Posterior vena cava (tissue), 2 donors: Measurements from ENCODE around the gene ABCB9. TPM values are rescaled to one million over a fixed set of nuclear protein-coding genes. Genes with fewer than 3 reads are reported as not detected.
"Not testable (repeated sequence)": the region's sequence is repeated elsewhere in the genome, so short reads cannot be mapped to it uniquely, and the experiment has no call there.

ENCODE experiments used
- DNase-seq: peaks from one replicate; pipeline ENCODE4 v3.0.0-alpha.2; 2020; ENCODE audit warnings: low spot score
- intact Hi-C, 2 donors: fragments of 100-400 bp; cut with DNase I; formaldehyde crosslinking; loops; one replicate each; pipeline versions ENCODE4 v1.14.1 to v1.14.2; 2022 to 2023
- total RNA-seq, 2 donors: library from RNA; stranded (reverse); fragmentation: NEBNext Ultra II Directional; extraction: Animal tissue kit (Norgen Biotek cat#: 25700); gene quantifications; one replicate each; pipeline ENCODE4 v1.2.1, GENCODE V29; 2021
- donor health status: DM: yes; HTN: yes; CAD: no.
- donor health status: DM: yes; HTN: yes; CAD: no.

Gene ABCB9
- total RNA-seq, 2 donors from 2014 or later: 3.4 to 5.3 TPM

DNA sequence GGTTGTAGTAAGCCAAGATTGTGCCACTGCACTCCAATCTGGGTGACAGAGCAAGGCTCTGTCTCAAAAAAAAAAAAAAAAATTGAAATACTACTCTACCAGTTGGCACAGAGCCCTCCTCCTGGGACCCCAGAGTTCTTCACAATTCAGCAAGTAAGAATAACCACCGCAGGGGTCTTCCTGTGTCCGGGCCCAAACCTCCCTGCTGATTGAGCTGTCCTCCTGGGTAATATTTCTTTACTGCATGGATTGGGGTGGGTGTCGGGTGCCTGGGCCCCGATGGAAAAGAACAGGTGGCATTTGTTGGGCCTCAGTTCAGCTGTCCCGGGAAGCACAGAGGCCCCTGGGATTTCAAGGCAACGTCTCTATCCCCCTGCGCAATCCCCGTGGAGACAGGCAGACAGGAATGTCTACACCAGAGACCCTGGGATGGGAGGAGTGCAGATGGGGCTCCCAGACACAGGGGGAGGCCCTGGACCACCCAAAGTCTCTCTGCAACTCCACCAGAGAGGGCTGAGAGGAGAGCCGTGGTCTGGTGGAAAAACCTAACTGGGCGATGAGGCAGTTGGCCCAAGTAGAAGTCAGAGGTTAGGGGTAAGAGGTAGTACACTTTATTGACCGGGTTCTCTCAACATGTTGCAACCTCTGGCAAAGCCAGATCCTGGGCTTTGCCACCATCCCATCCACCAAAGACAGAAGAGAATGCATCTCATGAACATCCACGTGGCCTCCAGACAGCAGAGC is 37.7 kb downstream of the ABCB9 start:
- intact Hi-C loops: no loop called here
- no peak for DNase-seq

DNA sequence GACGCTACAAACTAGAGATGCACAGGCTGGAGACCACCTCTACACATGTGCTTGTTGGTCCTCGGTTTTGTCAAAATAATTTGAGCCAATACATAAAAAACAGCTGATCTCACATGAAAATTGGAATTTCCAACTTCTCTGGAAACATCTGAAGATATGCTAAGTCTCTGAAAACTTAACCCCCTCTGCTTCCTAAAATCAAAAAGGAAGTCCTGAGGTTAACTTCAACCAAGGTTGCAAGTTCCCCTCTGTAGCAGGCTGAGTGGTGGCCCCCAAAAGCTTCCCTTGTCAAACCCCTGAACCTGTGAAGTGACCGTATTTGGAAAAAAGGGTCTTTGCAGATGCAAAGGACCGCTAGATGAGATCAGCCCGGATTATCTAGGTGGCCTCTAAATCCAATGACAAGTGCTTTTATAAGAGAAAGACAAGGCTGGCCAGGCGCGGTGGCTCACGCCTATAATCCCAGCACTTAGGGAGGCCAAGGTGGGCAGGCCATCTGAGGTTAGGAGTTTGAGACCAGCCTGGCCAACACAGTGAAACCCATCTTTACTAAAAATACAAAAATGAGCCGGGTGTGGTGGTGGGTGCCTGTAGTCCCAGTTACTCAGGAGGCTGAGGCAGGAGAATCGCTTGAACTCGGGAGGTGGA is 38.4 kb downstream of the ABCB9 start:
- intact Hi-C loops: no loop called here
- no peak for DNase-seq

DNA sequence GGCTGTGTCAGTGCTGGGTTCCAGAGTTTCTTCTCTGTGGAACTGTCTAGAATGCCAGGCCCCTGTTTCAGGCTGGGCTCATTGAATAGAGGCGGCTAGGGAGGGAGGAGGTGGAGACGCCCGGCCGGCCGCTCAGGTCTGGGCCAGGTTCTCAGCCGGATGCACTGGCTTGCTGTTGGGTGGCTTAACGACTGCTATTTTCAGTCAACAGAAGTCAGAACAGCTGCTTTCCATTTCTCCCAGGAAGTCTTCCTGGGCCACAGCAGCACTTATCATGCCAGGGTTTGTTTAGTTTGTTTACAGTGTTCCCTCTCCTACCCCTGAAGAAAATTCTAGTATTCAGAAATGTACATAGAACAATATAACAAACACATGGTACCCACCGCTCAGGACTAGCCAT is 44.3 kb downstream of the ABCB9 start:
- intact Hi-C loops: no loop called here

DNA sequence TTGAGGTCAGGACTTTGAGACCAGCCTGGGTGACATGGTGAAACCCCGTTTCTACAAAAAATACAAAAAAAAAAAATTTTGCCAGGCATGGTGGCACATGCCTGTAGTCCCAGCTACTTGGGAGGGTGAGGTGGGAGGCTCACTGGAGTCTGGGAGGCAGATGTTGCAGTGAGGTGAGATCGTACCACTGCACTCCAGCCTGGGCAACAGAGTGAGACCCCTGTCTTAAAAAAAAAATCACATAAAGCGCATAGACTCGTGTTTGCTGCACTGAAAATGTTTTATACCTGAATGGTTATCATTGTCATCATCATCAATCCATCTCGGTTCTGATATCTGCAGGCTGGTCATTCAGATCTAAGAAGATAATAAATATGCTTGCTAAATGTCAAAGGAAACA is 45.6 kb downstream of the ABCB9 start:
- intact Hi-C loops: no loop called here
- DNase-seq: no peak

More for the DNA sequence above, 44.3 kb downstream of the ABCB9 start:
- no peak for DNase-seq

DNA sequence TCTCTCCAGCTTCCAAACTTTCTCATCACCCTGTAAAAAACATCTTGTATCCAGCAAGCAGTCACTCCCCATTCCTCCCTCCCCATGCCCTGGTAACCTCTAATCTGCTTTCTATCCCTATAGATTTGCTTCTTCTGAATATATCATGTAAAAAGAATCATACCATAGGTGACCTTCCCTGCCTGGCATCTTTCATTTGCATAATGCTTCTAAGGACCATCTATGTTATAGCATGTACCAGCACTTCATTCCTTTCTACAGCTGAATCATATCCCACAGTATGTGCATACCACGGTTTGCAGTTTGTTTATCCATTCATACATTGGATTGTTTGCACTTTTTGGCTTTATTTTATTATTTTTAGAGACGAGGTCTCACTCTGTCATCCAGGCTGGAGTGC is 47.4 kb downstream of the ABCB9 start:
- intact Hi-C loops: no loop called here

DNA sequence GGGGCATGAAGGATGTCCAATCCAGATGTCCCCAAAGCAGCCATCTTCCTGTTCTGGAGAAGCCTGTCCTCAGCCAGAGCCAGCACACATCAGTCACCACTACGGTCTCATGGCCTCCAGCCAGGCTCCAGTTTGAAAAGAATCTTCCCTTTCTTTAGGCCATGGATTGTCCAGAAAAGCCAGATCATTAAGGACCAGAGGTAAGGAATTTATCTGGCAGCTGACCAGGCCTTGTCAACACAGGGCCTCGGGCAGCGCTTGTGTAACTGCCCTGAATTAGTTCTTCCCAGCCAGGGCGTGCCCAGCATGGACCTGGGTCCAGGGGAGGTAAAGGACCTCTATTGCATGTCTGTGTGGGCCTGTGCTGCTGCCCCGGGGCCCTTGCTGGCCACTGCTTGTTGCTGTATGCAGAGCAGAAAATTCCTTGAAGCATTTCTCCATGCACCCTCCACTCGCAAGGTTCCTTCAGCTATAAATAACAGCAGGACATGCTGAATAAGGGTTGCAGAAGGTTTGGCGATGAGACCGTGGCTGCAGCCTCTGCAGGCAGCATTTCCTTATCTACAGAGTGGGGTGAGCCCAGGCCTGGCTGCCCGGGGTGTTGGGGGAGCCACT is 48.6 kb downstream of the ABCB9 start:
- no peak for DNase-seq
- intact Hi-C loops: no loop called here

More for the DNA sequence above, 47.4 kb downstream of the ABCB9 start:
- no peak for DNase-seq

DNA sequence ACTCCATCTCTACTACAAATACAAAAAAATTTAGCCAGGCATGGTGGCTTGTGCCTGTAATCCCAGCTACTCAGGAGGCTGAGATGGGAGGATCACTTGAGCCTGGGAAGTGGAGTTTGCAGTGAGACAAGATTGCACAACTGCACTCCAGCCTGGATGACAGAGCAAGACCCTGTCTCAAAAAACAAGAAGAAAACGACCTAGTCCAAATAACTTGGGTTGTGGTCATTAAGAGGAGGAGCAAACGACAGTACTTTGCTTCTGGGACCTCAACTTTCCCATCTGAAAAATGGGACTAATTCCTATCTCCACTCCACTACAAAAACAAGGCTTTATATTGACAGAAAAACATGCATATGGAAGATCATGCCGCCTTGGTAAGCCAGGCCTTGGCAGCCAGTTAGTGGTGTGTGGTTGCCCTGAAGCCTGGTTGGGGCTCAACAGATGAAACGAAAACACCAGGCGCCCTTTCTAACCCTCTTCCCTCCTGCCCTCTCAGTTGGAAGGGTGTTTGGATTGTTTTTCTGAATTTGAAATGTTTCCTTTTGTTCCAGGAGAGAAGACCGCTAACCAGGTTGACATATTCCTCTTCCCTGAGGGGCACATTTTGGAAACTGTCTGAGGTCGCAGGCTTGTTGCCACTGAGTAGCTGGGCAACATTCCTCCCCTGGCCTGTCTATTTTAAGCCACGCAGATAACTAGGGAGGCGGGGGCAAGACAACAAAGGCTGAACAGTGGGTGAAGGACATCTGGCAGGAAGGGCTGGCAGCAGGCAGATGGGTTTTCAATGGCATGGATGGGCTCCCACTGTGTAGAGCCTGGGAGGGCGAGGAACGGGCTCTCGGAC is 56.6 kb downstream of the ABCB9 start:
- peak; percentile 26 for DNase-seq
- intact Hi-C loops: no loop called here

- intact Hi-C loops: no loop called here
- DNase-seq: peak; percentile 26
Measured at GRCh38 chr12:122908915-122909314, 57.3 kb downstream of the ABCB9 start.

GRCh38 chr12:122905258-122905657 is 61.0 kb downstream of the ABCB9 start:
- intact Hi-C loops: not testable (repeated sequence)
- peak; percentile 19 for DNase-seq

GRCh38 chr12:122903693-122904034 is 62.6 kb downstream of the ABCB9 start:
- DNase-seq: peak; percentile 50
- intact Hi-C loops: no loop called here

DNA sequence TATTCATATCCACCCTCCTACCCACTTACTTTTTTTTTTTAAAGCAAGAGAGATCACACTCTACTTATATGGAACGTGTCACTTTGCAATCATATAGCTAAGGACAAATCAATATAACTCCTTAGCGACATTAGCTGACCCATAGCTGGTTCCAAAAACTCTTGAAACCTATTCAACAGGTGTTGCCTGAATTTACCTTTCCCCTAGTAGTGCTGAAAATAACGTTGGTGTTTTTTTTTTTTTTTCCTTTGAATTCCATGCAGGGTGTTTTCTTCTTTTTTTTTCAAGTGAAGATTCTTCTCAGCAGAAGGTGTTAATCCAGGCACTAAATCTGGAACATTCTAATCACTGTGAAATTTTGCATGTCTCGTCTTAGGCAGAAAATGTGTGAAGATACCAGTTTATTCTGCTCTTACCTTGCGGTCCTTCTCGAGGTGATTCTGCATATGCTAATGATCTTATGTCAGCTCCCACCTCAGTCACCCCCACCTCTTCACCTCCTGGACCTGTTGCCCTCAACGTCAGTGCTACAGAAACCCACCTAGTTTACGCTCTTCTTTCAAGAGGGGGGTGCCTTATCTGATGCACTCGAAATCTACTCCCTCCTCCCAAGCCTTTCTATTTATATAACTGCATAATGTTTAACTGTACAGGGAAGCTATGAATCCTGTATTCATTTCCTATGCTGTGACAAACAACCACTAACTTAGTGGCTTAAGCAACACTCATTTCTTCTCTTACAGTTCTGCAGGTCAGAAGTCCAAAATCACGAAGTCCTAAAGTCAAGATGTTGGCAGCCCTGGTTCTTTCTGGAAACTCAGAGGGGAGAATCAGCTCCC is 63.2 kb downstream of the ABCB9 start:
- no peak for DNase-seq
- intact Hi-C loops: no loop called here

DNA sequence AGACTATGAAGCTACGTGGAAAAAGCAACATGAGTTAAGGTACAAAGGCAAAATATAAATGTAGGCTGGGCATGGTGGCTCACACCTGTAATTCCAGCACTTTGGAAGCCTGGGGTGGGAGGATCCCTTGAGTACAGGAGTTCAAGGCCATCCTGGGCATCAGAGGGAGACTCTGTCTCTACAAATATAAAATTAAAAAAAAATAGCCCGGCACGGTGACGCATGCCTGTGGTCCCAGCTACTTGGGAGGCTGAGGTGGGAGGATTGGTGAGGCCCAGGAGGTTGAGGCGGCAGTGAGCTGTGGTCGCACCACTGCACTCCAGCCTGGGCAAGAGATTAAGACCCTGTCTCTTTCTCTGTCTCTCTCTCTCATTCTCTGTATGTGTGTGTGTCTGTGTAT is 66.4 kb downstream of the ABCB9 start:
- intact Hi-C loops: no loop called here
- DNase-seq: no peak

- no peak for DNase-seq
- intact Hi-C loops: no loop called here
Measured at GRCh38 chr12:122896662-122897061, 69.6 kb downstream of the ABCB9 start.

DNA sequence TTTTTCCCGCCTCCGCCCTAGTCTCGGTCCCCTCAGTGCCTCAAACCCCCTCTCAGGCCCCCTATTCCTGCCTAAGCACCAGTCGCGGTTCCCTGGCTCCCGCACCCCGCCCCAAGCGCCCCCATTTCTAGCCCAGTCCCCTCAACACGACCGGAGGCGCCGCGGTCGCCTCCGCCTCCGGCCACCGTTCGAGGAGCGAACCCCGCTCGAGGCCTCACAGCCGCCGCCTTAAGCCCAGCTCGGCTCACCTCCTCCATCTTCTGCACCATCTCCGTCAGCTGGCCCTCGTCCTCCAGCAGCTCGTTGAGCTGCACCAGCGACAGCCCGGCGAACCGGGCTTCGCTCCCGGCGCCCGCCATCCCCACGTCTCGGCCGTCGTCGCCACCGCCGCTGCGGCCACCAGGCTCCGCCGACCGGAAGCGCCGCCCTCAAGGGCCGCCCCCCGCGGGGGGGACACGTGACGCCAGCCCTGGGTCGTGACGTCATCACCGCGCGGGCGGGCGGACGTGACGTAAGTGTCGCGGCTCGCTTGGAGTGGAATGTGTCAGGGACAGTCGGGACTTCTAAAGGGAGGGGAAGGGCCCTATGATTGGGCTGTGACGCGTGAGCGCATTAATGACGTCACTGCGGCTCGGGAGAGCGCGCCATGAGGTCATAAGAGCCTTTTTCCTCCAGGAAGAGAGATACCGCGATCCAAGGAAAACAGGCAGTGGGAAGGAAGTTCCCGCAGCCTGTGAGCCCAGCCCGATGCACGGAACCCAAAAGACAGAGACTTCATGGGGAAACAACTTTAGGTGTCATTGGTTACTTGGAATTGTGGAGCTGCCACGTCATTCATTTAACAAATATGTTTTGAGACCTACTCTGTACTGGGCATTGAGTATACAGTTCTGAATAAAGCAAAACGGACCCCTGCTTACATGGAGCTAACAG is 70.3 kb downstream of the ABCB9 start, which contains the start of gene VPS37B:
TSS of gene VPS37B (minus strand) at position 421 of the 933 bp plus-strand sequence. CDS start at position 359, 62 bp downstream.
- DNase-seq: peak; percentile 97
- intact Hi-C loops: no loop called here

DNA sequence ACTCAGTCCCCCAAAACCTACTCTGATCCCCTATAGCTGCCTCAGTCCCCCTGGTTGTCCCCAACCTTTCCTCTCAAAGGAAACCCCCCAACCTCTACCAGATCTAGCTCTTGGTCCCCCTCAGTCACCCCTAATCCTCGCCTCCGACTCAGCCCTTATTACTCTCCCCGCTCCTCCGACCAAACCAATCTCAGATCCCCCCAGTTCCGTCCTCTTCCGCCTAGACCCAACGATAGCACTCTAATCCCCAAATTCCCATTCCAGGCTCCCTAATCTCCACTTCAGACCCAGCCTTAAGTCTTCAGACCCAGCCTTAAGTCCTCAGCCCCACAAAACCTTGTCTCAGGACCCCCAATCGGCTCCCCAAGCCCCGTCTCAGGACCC is 71.0 kb downstream of the ABCB9 start:
- no peak for DNase-seq
- intact Hi-C loops: no loop called here

DNA sequence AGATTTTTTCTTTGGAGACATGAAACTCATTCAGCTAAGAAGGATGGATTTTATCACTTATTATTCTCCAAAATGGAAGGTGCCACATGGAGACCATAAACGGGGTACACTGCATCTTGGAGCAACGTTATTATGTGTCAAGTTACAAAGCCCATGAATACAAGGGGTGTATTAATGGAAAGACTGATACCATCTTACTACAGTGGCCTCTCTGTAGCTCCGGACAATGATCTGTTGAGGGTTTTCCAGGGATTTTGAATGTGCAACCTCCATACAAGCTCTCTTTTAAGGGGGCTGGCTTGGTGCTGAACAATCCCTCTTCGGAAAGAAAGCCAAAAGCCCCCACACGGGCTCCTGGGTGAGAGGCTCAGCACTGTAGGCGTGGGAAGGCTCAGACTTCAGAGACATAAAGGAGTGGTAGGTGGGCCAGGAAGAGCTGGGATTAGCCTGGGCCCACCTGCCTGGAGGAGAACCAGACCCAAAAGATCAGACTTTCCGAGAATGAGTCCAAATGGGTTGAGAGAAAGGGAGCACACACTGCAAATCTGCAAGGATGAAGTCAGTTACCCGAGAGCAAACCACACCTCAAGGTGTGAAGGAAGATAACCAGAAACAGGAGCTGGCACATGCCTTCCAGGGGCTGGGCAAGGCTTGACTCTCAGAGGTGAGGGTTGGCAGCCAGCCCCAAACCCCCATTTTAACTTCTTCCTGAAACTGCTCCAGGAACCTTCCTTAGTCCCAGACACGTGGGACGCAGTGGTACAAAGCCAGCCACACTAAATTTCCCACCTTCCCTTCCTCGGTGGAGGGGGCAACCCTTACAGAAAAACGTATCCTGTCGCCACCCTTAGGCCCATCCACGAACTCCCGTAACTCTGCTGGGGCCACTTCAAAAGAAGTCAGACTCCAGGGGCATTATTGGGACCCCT is 71.8 kb downstream of the ABCB9 start:
- DNase-seq: no peak
- intact Hi-C loops: no loop called here
